Stimulated activated CD8-positive, alpha-beta memory T cell treated with anti-CD3 and anti-CD28 coated beads, Interleukin-4, amount 100 ng/mL, for 1 hour (primary cell): ENCODE data around the gene FLNC.

Source experiments
- DNase-seq, 2 donors: peaks; one replicate each; pipeline ENCODE4 v3.0.0-alpha.2; 2020; ENCODE audit warnings: low read depth in 2 of 2, low spot score in 1 of 2

The FLNC gene

DNA sequence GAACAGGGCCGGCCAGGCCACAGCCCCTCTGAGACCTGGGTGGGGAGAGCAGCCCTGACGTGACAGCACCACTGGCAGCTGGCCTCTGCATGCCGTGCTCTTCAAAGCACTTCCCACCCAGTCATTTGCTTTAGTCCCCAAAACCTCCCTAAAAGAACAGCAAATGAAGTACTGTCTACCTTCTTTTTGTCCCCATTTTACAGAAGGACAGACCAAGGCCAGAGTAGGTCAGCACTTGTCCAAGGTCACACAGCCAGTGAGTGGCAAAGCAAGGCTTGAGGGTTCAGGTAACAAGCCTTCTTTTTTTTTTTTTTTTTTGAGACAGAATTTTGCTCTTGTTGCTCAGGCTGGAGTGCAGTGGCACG is 47.5 kb downstream of the FLNC start:
- DNase-seq = no peak

GRCh38 chr7:128878226-128879105 is 48.3 kb downstream of the FLNC start:
- no peak for DNase-seq

DNA sequence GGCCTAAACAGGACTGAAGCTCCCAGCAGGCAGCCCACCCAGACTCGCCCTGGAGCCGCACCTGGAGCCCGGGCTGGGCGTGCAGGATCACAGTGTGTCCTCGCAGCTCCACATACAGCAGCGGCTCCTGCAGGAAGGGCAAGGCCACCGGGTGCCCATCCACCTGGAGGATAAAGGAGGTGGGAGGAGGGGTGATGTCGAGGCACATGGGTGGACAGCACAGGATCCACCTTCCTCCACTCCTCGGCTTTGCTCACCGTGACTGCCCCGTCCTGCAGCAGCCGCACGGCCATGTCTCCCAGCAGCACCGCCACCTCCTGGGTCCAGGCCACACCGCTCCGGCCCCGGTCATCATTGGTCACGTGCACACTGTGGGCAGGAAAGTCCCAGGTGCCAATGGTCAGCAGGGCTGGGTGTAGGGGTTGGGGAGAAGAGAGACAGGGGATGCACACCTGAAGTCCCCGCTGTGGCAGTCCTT is 49.3 kb downstream of the FLNC start:
- DNase-seq = no peak

- DNase-seq = no peak
Measured at GRCh38 chr7:128879939-128880746, 49.9 kb downstream of the FLNC start.

- DNase-seq = no peak
Measured at GRCh38 chr7:128880791-128881457, 50.7 kb downstream of the FLNC start.

DNA sequence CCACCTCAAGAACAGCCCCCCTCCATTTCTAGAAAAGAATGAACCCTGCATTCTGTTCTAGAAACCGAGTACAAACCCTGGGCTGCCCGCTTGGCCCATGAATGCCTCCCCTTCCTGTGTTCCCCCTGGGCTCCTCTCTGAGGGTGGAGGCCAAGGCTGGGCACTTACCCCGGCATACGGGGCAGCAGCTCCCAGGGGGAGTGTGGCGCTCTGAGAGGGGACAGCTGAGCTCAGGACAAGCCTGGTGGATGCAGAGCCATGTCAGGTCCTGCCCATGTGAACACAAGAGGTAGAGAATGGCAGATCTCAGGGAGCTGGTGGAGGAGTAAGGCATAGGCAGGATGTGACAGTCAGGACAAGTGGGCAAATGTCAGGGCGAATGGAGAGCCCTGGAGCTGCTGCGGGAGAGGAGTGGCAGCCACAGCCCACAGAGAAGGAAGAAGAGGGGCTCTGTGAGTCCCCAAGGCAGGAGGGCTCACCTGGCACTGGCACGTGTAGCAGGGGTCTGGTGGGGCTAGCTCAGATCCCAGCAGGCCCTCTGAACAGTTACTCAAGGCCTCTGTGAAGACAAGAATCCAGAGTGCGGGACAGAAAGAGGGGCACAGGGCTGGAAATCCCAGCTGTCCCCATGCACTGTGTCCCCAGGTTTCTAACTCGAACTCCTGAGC is 51.4 kb downstream of the FLNC start:
- DNase-seq = no peak

DNA sequence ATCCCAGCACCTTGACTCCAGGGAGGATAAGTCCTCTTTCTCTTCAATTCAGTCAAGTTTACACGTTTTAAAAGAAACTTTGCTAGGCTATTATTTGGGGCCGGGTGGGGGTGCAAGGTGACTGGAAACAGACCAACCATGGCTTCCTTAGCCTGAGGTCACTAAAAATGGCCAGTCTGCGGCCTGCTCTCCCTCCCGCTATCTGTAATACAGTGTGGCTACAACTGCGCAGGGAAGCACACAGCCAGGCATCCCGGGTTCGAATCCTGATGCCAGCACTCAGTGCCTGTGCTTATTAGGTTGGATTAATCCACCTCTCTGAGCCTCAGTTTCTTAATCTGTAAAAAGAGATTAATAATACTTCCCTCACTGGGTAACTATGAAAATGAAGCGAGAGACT is 51.9 kb downstream of the FLNC start:
- no peak for DNase-seq

DNA sequence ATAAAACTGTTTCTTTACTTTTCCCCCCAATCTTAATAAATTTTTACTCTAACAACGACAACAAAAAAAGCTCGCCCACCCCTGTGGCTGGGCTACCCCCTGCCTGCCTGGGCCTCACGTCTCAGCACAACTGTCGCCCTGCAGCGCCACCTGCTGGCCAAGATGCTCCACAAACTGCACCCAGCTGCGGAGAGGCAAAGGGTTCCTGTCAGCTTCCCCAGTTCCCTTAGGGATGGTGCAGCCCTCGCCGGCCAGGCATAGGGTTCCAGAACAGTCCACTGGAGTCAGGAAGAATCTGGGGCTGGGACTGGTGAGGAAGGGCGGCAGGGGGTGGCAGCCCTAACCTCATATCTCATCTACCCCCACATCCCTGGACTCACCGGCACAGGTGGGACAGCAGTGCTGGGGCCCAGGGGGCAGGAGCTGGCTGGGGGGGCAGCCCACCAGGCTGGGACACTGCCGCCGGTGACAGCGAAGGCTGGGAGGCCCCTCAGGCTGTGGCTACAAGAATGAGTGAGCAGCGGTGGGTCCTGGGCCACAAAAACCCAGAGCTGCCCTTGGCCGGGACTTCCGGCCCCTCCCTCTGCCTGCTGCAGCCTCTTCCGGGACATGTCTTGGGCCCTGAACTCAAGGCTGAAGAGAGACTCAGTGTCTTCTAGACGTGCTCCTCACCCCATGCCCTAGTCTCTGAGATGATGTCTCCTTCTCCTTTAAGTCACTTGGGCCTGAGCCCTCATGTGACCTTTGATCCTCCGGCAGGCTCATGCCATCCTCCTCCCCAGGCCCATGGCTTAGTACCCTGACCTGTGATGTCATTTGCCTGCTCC is 53.6 kb downstream of the FLNC start:
- peak; percentile 80 to 84 for DNase-seq

- no peak for DNase-seq
Measured at GRCh38 chr7:128884561-128885369, 54.6 kb downstream of the FLNC start.

GRCh38 chr7:128885370-128886187 is 55.4 kb downstream of the FLNC start:
- no peak for DNase-seq

- no peak for DNase-seq
Measured at GRCh38 chr7:128886391-128887168, 56.4 kb downstream of the FLNC start.

GRCh38 chr7:128887169-128888038 is 57.2 kb downstream of the FLNC start:
- no peak for DNase-seq

DNA sequence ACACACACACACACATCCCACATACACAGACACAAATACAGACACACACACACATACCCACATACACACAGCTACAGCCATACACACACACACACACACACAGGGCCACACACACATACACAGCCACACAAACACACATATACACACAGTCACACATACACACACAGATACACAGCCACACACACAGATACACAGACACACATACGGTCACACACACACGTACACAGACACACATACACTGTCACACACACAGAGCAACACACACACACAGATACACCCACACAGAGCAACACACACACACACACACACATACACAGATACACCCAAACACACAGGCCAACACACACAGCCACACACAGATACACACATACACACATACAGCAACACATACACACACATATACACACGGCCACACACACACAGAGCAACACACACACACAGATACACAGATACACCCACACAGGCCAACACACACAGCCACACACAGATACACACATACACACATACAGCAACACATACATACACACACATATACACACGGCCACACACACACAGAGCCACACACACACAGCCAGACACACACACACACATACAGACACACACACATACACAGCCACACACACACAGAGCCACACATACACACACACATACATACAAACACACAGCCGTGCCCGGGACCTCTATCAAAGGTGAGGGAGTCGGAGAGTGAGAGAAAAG is 58.0 kb downstream of the FLNC start:
- DNase-seq = no peak

DNA sequence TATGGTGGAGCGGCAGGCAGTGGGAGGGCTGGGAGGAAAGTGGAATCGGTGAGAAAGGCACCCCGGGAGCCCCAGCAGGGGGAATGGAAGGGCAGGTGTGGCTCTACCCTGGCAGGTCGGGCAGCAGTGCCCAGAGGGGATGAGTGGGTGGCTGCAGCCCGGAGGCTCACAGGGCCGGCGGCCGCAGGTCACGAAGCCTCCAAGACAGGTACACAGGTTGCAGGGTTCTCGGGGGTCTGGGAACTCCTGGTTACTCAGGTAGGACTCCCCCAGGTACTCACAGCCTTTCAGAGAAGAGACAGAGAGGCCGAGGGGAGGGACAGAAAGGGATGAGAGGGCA is 58.5 kb downstream of the FLNC start:
- no peak for DNase-seq

DNA sequence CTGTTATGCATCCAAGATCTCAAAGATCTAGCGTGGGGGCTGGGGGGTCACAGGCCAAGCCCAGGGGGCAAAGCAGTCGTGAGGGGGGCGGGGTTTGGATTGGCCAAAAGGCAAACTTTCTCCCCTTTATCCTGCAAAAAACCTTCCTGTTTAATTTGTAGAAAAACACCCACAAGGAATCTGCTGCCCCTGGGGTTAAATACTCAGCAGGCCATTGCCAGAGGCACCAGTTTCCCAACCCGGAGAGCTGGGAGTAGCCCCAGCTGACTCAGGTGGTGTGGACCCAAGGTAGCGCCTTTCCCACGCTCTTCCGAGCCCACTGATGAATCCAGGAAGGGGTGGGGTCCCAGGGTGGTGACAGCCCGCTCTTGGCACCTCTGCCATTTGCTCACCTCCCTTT is 58.9 kb downstream of the FLNC start:
- DNase-seq = no peak
